SKM-1 treated with dmso at 0.1 percent for 144 hours (cell line): Measurements from ENCODE around the gene NPR2.

Experiments used
- DNase-seq: peaks from one replicate; lab custom pipeline; 2025; ENCODE audit not compliant: unreplicated experiment; lab: John Stamatoyannopoulos, UW

The NPR2 gene

GRCh38 chr9:35829084-35829763 lies 37.8 kb downstream of the NPR2 start, which contains the start of gene TMEM8B:
TSS of gene TMEM8B (plus strand) at chr9:35829228. CDS start at chr9:35829448, 220 bp downstream.
- DNase-seq: peak; percentile 71

- DNase-seq: no peak
These were observed 38.3 kb downstream of the NPR2 start for GRCh38 chr9:35829764-35830096.

- DNase-seq: no peak
These were observed 39.6 kb downstream of the NPR2 start for GRCh38 chr9:35831040-35831439.

GRCh38 chr9:35832814-35833213 lies 41.4 kb downstream of the NPR2 start:
- DNase-seq: no peak

GRCh38 chr9:35834260-35835215 lies 43.1 kb downstream of the NPR2 start:
- DNase-seq: no peak

GRCh38 chr9:35835216-35835632 lies 43.8 kb downstream of the NPR2 start:
- no peak for DNase-seq

- no peak for DNase-seq
These were observed 44.4 kb downstream of the NPR2 start for GRCh38 chr9:35835766-35836165.

- no peak for DNase-seq
These were observed 45.2 kb downstream of the NPR2 start for GRCh38 chr9:35836595-35836994.

- DNase-seq: no peak
These were observed 48.5 kb downstream of the NPR2 start for GRCh38 chr9:35839926-35840325.

GRCh38 chr9:35840881-35841644 lies 49.7 kb downstream of the NPR2 start:
- no peak for DNase-seq

GRCh38 chr9:35841645-35841900 lies 50.2 kb downstream of the NPR2 start:
- no peak for DNase-seq

GRCh38 chr9:35842020-35842745 lies 50.8 kb downstream of the NPR2 start:
- DNase-seq: no peak

GRCh38 chr9:35842795-35843194 lies 51.4 kb downstream of the NPR2 start:
- no peak for DNase-seq

GRCh38 chr9:35844628-35845270 lies 53.4 kb downstream of the NPR2 start:
- peak; percentile 96 for DNase-seq

GRCh38 chr9:35845824-35846771 lies 54.7 kb downstream of the NPR2 start:
- no peak for DNase-seq

GRCh38 chr9:35847792-35848572 lies 56.6 kb downstream of the NPR2 start:
- DNase-seq: no peak

- DNase-seq: no peak
These were observed 61.0 kb downstream of the NPR2 start for GRCh38 chr9:35852267-35852815.
